ENCODE data around the gene MPZL2. TPM values are rescaled to one million over a fixed set of nuclear protein-coding genes. Genes with fewer than 3 reads are reported as not detected.
A peak's percentile ranks its signal among the peaks of the same experiment; 100 is the strongest.

MPZL2 gene
- total RNA-seq, 4 donors from 2014 or later, result 21.0 to 32.4 (median 22.3) TPM

GRCh38 chr11:118212781-118213191 is 51.3 kb downstream of the MPZL2 start:
- DNase-seq, result no peak
- Histone ChIP-seq H3K27ac (peak overlapping the region in 2 of 4 donors; percentile 65 to 74), H3K4me3 (no peak overlapping the region), H3K27me3 (no peaks in the 10 kb centered on the region), H3K9me3 (no peaks in the 10 kb centered on the region), H3K4me1 (peaks cover 0 to 16% (median 4%) of the 10 kb centered on the region in 4 donors), H3K36me3 (no peaks in the 10 kb centered on the region)
- no peak for TF ChIP-seq POLR2A (IDR thresholded peaks at IDR 0.05)
- TF ChIP-seq, protein P1, sequence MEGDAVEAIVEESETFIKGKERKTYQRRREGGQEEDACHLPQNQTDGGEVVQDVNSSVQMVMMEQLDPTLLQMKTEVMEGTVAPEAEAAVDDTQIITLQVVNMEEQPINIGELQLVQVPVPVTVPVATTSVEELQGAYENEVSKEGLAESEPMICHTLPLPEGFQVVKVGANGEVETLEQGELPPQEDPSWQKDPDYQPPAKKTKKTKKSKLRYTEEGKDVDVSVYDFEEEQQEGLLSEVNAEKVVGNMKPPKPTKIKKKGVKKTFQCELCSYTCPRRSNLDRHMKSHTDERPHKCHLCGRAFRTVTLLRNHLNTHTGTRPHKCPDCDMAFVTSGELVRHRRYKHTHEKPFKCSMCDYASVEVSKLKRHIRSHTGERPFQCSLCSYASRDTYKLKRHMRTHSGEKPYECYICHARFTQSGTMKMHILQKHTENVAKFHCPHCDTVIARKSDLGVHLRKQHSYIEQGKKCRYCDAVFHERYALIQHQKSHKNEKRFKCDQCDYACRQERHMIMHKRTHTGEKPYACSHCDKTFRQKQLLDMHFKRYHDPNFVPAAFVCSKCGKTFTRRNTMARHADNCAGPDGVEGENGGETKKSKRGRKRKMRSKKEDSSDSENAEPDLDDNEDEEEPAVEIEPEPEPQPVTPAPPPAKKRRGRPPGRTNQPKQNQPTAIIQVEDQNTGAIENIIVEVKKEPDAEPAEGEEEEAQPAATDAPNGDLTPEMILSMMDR (IDR thresholded peaks at IDR 0.05), result no peak

GRCh38 chr11:118212131-118212725 is 51.9 kb downstream of the MPZL2 start:
- no peak for DNase-seq
- peaks cover 0 to 16% (median 4%) of the 10 kb centered on the region in 4 donors for H3K4me1 ChIP-seq

GRCh38 chr11:118211006-118211405 is 53.1 kb downstream of the MPZL2 start:
- DNase-seq, result no peak
- no peaks in the 10 kb centered on the region for H3K36me3 ChIP-seq
- peaks cover 0 to 16% (median 4%) of the 10 kb centered on the region in 4 donors for H3K4me1 ChIP-seq
- no peak overlapping the region for H3K27ac ChIP-seq
- H3K9me3 ChIP-seq, result no peaks in the 10 kb centered on the region
- TF ChIP-seq, protein P1 (IDR thresholded peaks at IDR 0.05), result no peak
- no peak for TF ChIP-seq POLR2A (IDR thresholded peaks at IDR 0.05)
- no peak overlapping the region for H3K4me3 ChIP-seq
- no peaks in the 10 kb centered on the region for H3K27me3 ChIP-seq

More at GRCh38 chr11:118212131-118212725, 51.9 kb downstream of the MPZL2 start:
- TF ChIP-seq, protein P1 (IDR thresholded peaks at IDR 0.05), result no peak
- no peak for TF ChIP-seq POLR2A (IDR thresholded peaks at IDR 0.05)
- Histone ChIP-seq H3K27me3 (no peaks in the 10 kb centered on the region), H3K27ac (peak overlapping the region in 1 of 4 donors; percentile 37), H3K9me3 (no peaks in the 10 kb centered on the region), H3K4me3 (no peak overlapping the region), H3K36me3 (no peaks in the 10 kb centered on the region)

GRCh38 chr11:118210323-118210722 is 53.8 kb downstream of the MPZL2 start:
- Histone ChIP-seq H3K27me3 (no peaks in the 10 kb centered on the region), H3K9me3 (no peaks in the 10 kb centered on the region), H3K4me1 (peaks cover 0 to 16% (median 4%) of the 10 kb centered on the region in 4 donors), H3K4me3 (no peak overlapping the region), H3K36me3 (no peaks in the 10 kb centered on the region), H3K27ac (no peak overlapping the region)
- DNase-seq, result no peak
- TF ChIP-seq, protein P1 (IDR thresholded peaks at IDR 0.05), result no peak
- no peak for TF ChIP-seq POLR2A (IDR thresholded peaks at IDR 0.05)

DNA sequence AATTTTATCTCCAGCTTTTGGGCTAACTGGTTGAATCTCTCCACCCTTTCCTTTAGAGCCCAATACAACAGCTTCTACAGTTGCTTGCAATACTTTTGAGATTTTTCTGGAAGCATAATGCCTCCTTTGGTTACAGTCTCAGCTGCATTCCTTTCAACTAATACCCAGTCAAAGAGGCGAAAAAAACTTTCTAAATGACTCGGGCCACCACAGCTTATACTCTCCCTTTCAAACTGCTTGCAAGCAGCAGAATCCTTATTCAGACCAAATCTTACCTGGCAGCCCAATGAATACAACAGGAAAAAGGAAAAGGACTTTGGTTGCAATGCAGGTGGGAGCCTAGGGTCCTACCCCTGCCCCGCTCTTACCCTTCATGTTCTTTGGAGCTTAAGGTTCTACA is 55.1 kb downstream of the MPZL2 start:
- Histone ChIP-seq H3K36me3 (no peaks in the 10 kb centered on the region), H3K27me3 (no peaks in the 10 kb centered on the region), H3K4me3 (no peak overlapping the region), H3K9me3 (no peaks in the 10 kb centered on the region), H3K4me1 (peaks cover 0 to 16% (median 3%) of the 10 kb centered on the region in 4 donors), H3K27ac (no peak overlapping the region)
- TF ChIP-seq, protein P1 (IDR thresholded peaks at IDR 0.05), result no peak
- TF ChIP-seq POLR2A (IDR thresholded peaks at IDR 0.05), result no peak
- no peak for DNase-seq
